GM12892 (cell line): ENCODE results near the gene IMMP2L.

Experiments
- POLR2A ChIP-seq: IDR thresholded peaks from 2 replicates; pipeline ENCODE4 v1.6.1; 2011; ENCODE audit warnings: low read depth, low read length, control low read depth
- POLR2AphosphoS5 ChIP-seq: IDR thresholded peaks from 2 replicates; pipeline ENCODE4 v1.6.1; 2011; ENCODE audit warnings: low read depth, low read length, control low read depth
- TAF1 ChIP-seq: IDR thresholded peaks from 2 replicates; pipeline ENCODE4 v1.6.1; 2011; ENCODE audit warnings: low read depth, mild to moderate bottlenecking, control low read depth, low read length, borderline replicate concordance

DNA sequence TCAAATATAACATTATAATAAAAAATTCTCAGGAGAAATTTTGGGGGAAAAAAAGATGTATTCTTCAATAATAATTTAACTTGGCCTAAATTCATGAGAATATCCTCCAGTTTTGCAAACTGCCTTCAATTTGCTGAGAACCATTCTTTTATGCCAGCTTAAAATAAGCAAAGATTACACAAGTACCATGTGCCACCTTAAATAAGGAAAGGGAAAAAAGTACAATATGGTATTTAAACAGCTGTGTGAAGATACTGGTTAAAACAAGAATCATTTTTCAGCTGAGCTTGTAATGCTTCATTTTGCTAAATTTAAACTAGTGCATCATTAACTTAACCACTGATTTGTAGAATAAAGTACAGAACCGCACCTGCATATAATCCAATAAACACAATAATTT, 253.6 kb downstream of the IMMP2L start:
- TF ChIP-seq POLR2AphosphoS5 = no peak
- TF ChIP-seq POLR2A = no peak
- no peak for TF ChIP-seq TAF1
